Measurements from ENCODE around the gene THUMPD2.

Gene THUMPD2

DNA sequence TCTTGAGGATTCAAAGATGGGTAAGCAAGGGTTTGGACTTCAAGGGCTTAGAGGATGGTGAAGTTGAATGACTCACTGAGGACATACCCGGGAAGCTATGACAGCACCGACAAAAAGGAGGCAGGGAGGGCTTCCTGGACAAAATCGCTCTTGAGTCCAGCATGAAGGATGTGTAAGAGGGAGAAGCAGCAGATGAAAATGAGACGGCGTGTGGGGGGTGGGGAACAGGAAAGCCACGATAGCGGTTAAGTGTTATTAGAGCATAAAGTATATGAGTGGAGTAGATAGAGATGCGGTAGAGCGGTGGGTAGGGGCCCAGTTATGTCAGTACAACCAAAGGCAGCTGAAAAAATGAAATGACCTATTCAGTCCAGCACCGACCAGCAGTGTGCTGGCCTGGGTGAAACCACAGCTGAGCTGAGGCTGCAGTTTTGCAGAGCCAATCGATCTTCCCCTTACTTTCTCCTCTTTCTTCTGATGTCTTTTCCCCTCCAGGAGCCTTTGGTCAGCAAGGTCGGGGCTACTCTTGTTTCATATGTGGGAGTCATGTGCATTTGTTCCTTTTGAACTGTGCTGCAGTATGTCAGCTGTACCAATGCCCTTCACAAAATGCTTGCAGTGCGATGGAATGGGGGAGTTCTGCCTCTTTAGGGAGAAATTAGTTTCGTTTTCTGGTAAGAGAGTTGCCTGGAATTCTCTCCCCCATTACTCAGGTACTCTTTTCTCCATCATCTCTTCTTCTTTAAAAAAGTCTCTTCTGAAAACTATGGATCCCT, 2.0 kb upstream of the THUMPD2 start:
- DNase-seq (ENCODE audit: low read depth), result peak; percentile 48
- TF ChIP-seq CTCF (conservative IDR thresholded peaks at IDR 0.05; ENCODE audit: control insufficient read depth, insufficient read depth, low read depth, low read length), result no peak
- peak overlapping the region; percentile 17 for H3K4me3 ChIP-seq (ENCODE audit: control insufficient read depth, low read depth, low read length)

DNA sequence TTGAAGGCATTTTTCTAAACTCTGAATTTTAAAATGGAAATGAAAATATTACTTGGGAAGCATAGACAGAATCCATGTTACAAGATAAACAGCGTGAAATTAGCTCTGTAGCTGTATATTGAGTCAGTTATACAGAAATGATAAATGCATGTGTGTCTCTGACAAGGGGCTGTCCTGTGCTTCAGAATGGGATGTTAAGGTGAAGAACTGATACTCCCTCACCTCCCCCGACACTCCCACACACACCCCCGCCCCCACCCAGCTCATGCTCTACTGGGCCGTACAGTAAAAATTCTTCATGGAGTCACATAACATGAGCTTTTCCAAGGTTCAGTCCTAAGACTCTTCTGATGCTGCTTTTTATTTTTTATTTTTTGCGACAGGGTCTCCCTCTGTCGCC, 869 bp upstream of the THUMPD2 start:
- no peak overlapping the region for H3K4me3 ChIP-seq (ENCODE audit: control insufficient read depth, low read depth, low read length)
- DNase-seq (ENCODE audit: low read depth), result no peak
- TF ChIP-seq CTCF (conservative IDR thresholded peaks at IDR 0.05; ENCODE audit: control insufficient read depth, insufficient read depth, low read depth, low read length), result no peak

GRCh38 chr2:39779341-39779851, 338 bp upstream of the THUMPD2 start:
- no peak for TF ChIP-seq CTCF (conservative IDR thresholded peaks at IDR 0.05; ENCODE audit: control insufficient read depth, insufficient read depth, low read depth, low read length)
- DNase-seq (ENCODE audit: low read depth), result peak; percentile 6
- peak overlapping the region; percentile 82 for H3K4me3 ChIP-seq (ENCODE audit: control insufficient read depth, low read depth, low read length)

DNA sequence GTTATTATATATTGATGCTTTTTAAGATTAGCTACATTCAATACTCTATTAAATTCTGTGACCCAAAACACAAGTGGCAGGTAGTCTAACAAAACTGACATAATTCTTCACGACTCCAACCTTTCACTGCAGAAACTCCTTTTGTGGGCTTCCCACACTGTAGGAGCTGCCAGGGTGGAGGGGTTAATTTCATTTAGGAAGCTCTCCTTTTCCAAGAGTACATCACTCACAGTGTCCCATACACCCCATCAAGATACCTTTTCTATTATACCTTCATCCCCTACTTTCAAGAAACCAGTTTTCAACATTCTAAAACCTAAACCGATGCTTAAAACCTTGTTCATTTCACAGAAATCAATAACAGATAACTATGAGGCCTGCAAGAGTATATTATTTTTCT, 825 bp downstream of the THUMPD2 start:
- no peak for TF ChIP-seq CTCF (conservative IDR thresholded peaks at IDR 0.05; ENCODE audit: control insufficient read depth, insufficient read depth, low read depth, low read length)
- DNase-seq (ENCODE audit: low read depth), result no peak
- peak overlapping the region; percentile 82 for H3K4me3 ChIP-seq (ENCODE audit: control insufficient read depth, low read depth, low read length)

DNA sequence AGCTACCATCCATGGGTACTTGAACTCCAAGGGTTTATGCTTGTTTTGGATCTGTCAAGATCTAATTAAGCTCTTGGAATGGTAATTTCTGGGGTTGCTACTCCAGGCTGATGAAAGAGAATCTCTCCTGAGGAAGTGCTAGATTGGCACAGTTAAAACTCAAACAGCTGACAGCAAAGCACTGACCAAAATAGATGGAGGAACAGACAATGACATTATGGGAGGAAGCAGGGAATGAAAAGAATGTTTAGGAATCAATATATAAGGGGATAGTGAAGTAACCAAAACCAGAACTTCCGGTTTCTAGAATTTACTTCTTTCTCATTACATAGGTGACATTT, 6.3 kb downstream of the THUMPD2 start:
- H3K4me3 ChIP-seq (ENCODE audit: control insufficient read depth, low read depth, low read length), result no peak overlapping the region
- TF ChIP-seq CTCF (conservative IDR thresholded peaks at IDR 0.05; ENCODE audit: control insufficient read depth, insufficient read depth, low read depth, low read length), result no peak
- DNase-seq (ENCODE audit: low read depth), result no peak

GRCh38 chr2:39772086-39772811, 6.8 kb downstream of the THUMPD2 start:
- peak; percentile 62 for DNase-seq (ENCODE audit: low read depth)
- no peak overlapping the region for H3K4me3 ChIP-seq (ENCODE audit: control insufficient read depth, low read depth, low read length)
- no peak for TF ChIP-seq CTCF (conservative IDR thresholded peaks at IDR 0.05; ENCODE audit: control insufficient read depth, insufficient read depth, low read depth, low read length)

Measured in fibroblast of mammary gland (primary cell).